ENCODE results near the gene OR5K4.
A peak's percentile ranks its signal among the peaks of the same experiment; 100 is the strongest.

The OR5K4 gene, protein sequence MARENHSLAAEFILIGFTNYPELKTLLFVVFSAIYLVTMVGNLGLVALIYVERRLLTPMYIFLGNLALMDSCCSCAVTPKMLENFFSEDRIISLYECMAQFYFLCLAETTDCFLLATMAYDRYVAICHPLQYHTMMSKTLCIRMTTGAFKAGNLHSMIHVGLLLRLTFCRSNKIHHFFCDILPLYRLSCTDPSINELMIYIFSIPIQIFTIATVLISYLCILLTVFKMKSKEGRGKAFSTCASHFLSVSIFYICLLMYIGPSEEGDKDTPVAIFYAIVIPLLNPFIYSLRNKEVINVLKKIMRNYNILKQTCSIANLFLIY

DNA sequence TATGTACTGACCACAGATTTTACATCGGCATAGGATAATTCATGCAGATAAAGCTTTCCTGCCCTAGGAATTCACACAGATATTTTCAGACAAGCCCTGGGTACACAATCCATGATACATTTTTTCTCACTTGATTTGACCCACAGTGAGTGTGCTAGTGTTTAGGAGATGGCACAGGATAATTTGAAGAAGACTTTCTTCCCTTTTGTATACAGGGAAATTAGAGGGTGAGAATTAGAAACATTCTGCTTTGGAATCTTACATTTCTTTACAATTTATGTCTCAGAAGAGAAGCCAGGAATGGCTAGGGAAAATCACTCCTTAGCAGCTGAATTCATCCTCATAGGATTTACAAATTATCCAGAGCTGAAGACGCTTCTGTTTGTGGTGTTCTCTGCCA lies at the start of gene OR5K4:
TSS of gene OR5K4 (plus strand) at position 301 of the 400 bp plus-strand sequence. CDS start at position 301, 0 bp downstream.
- DNase-seq, result no peak

DNA sequence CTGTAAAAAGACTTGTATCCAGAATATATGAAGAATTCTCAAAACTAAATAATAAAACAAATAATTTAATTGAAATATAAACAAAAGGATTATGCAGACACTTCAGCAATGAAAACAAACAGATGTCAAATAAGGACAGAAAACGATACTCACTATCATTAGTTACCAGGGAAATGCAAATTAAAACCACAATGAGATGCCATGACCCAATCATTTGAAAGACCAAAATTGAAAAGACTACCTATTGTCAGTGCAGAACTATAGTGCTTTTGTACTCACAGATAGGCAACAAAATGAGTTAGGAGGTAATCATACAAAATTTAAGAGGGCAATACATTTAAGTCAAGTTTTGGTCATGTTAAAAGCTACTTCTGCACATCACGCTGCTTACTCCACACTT lies 31.6 kb upstream of the OR5K4 start:
- DNase-seq, result no peak

DNA sequence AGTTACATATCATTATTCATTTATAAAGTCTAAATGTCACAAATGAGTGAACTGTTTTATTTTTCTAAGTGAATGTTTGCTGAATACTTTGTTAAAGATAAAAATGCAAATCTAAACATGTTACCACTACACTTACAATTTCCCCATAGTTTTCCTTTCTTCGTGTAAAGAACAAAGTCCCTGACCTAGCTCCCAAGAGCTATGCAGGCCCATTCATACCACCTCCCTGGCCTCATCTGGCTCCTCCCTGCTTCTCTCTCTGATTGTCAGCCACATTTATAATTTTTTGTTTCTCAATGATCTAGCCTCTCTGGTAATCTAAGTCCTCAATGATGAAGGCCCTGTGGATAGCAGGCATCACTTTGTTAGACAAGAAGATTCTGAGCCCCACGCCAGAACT lies 31.0 kb upstream of the OR5K4 start:
- DNase-seq, result no peak

DNA sequence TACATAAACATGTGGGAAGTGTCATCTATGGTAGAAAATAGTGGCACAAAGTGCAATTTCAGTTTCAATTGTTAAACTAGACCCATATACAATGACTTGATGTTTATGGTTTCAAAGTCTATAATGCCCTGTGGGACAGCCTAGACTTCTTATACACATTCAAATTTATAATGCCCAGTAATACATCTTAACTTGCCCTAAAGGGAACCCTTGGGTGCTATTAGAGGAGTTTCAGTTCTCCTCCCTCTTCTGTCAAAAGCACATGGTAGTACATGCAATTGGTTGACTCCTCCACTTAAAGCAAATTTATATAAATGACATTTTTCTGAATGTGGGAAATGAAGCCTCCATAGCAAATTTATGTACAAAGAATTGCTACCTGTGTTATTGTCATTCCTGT lies 30.2 kb upstream of the OR5K4 start:
- DNase-seq, result no peak

DNA sequence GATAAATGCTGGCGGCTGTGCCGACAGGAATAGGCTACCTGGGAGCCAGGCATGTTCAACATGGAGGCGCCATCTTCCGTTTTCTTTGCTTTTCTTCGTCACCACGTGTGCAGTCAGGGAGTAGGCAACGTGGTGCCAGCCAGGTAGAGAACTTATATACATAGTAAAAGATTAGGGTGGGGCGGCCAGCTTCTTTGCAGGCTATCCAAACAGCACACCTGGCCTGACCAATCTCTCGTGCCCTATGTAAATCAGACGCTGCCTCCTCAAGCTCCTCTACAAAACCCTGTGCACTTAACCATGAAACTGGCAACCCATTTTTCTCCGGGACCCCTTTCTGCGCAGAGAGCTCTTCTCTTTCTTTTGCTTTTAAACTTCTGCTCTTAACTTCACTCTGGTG lies 28.6 kb upstream of the OR5K4 start:
- no peak for DNase-seq

DNA sequence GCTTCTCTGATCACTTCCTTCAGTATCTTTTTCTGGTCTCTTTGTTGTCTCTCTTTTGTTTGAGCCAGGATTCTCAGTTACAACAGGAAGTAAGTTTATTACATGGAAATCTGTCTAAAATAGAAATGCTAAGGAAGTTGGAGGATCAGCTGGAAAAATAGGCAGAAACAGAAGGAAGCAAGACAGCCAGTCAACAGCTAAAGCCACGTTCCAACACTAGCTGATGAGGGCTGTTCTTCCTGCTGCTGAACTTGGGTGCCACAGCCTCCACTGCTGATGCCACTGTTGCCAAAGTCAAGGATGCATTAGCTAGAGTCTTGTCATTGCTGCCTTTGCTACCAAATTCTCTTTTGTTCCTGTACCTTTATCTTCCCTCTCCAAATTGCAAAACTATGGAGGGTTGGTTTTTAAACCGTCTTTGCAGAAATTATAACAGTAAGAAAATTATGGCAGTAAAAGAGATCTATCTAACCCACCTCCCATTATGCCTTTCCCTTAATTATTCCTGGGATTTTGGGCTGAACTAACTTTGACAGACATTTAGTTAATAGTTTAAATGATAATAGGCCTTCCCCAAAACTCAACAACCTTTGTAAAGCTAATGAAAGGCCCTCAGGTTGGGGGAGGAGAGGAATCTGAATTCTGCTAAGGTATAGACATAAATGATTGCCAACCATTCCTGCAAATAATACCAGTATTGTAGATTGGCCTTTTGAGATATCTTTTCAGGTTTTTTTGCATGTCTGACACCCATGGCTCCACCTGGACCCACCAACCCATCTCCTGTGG lies 27.4 kb upstream of the OR5K4 start:
- no peak for DNase-seq

DNA sequence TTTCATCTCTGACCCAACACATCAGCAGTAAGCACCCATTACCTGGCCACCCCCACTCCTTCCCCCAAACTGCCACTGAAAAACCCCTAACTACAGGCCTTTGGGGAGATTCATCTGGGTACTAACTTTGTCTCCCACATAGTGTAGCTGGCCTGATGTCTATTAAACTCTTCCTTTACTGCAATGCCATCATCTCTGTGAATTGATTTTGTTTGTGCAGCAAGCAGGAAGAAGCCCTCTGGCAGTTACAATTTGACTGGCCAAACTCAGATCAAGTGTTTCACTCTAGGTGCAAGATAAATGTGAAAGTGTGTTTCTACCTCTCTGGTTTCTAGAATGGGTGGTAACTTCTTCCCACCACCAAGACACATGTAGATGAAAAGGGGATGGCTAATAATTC lies 26.7 kb upstream of the OR5K4 start:
- DNase-seq, result no peak

DNA sequence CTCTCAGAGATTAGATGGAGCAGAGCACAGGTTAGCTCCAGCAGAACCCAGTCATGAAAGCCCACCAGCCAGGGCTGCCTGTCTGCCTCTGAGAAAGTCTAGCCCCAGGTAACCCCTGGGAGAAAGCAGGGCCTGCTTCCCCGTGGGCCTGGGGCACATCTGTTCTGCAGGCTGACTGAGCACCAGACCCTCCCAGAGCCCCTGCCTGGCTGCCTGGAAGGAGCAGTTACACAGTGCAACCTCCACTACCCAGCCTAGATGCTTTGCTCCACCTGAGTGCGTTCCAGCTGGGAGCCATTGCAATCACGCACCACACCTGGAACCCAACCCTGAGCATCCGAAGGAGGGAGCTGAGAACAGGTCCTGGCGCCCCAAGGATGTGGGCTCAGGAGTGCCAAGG lies 24.7 kb upstream of the OR5K4 start:
- no peak for DNase-seq

DNA sequence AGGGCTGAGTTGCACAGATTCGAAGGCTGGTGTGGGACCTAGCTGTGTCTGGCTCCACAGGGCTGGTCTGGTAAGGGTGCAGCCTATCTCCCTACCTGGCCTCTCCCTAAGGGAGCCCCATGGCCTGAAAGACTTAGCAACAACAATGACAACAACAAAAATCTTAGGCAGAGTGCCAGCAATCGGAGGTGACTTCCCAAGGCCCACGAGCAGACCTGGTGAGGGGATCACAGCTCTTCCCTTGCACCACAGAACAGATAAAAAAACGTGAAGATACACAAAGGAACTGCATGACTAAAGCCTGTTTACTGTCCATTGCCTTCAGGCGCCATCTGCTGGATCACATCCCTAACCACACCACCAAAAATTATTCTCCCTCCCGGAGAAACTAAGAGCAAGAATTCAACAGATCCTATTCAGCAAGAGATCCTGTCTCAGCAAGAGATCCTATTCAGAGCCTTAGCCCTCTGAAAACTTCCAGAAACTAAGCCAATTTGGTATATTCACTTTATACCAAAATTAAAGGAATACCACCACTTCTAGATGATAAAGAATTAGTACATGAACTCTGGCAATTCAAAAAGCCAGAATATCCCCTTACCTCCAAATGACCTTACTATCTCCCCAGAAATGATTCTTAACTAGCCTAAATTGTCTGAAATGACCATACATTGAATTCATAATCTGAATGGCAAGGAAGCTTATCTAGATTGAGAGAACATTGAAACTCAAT lies 24.1 kb upstream of the OR5K4 start:
- peak; percentile 26 to 55 for DNase-seq

DNA sequence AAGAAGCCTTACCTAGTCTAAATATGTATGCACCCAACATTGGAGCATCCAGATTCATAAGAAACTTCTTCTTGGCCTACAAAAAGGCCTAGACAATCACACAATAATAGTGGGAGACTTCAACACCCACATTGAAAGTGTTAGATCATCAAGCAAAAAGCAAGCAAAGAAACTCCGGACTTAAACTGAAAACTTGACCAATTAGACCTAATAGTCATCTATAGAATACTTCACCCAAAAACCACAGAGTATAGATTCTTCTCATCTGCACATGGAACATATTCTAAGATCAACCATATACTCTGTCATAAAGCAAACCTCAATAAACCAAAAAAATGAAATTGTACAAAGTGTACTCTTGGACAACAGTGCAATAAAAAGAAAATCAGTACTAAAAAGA lies 22.3 kb upstream of the OR5K4 start:
- no peak for DNase-seq

DNA sequence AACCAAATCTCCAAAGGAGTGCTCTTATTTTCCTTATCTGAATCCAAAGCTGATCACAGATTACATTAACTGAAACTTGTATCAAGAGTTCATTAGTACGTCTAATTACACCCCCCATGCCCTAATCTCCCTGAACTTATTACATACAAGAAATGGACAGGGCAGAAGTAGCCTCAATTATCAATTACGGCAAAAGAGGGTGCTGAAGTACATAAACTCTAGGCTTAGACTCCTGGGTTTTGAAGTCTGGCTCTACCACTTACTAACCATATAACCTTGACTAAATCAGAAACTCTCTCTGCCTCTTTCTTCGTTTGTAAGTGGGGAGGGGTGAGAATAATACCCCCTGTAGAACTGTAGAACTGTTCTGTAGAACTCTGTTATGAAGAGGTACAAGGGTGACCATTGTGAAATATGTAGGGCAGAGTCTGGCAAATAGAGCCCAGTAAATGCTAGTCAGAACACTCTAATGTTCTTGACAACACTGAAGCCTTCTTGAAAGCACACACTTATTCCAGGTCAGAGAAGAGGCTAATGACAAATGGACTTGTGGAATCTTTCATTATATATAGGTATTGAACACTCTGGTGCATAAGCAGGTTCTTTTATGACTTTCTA lies 19.6 kb upstream of the OR5K4 start:
- no peak for DNase-seq

DNA sequence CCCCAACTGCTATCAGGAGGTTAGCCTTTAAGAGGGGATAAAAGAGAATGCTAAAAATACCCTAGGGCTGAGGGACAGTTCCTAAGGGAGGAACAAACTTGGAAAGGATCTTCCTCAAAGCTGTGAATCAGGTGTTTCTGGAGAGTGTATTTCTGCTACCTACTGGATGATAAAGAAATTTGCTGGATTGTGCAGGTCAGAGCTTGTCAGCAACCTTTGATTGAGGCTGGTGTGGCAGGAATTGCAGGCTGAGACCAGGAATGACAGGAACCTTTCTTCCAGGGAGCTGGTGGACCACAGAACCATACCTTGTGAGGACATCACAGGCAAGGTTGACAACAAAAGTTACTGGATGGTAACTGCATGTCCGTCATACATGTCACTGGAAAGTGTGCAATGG lies 14.6 kb upstream of the OR5K4 start:
- DNase-seq, result no peak

DNA sequence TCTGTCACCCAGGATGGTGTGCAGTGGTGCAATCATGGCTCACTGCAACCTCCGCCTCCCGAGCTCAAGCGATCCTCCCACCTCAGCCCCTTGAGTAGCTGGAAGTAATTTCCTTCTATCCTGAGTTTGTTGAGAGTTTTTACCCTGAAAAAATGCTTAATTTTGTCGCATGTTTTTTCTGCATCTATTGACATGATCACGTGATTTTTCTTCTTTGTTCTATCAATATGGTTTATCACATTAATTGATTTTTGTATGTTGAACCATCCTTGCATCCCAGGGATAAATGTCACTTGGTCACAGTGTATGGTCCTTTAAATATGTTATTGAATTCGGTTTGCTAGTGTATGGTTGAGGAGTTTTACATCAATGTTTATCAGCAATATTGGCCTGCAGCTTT lies 11.9 kb upstream of the OR5K4 start:
- DNase-seq, result no peak

DNA sequence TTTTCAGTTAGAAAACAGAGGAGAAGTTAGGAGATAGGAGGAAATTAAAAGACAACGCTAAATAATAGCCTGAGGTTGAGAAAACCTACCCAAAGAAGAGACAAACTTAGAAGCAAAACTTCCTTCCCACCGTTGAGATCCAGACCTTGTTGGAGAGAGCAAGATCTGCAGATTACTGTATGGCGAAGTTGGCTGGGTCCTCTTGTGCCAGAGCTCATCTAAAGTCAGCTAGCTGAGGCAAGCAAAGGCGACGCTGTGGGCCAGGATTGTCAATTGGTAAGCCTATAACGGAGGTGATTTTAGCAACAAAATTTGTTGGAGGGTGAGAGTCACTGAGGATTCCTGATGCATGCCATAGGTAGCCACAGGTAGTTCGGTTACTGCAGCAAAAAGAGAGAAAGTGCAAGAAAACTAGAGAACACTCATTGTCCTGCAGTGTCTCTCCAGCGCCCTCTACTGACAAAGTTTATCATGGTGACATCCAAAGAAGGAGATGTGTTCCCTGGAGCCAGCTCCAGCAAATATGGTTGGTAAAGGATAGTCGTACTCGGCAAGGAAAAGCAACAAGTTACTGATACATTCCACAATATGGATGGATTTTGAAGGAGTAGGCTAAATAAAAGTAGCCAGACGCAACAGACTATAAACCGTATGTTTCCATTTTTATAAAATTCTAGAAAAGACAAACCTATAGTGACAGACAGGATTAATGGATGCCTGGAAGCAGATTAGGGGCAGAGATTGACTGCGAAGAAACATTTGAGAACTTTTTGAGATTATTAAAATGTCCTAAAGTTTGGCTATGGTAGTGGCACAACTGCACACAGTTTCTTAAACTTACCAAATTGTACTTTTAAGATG lies 9.8 kb upstream of the OR5K4 start:
- DNase-seq, result peak in 1 of 2 donors; percentile 43

DNA sequence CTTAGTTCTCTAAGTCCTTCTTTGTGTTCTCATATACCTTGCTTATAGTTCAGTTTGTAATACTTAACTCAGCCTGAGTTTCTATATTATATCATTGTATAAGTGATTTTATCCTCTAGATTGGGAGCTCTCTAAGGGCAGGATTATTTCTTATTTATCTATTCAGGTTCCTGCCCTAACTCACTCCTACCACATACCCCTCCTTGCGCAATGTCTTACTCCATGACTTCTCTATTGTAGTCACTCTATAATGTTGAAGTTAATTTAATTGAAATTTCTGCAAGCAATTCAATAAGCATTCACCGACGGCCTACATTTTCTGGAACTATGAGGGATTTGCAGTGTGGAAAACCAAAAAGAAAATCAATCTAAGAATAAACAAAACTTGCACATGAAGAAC lies 3.6 kb upstream of the OR5K4 start:
- no peak for DNase-seq

DNA sequence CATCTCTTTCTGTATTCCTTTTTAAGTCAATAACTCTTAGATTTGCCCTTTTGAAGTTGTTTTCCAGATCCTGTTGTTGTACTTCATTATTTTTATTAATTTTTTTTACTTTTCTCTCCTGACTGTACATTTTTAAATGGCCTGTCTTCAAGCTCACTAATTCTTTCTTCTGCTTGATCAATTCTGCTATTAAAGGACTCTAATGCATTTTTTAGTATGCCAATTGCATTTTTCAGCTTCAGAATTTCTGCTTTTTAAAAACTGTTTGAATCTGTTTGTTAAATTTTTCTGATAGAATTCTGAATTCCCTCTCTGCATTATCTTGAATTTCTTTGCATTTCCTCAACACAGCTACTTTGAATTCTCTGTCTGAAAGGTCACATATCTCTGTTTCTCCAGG lies 5.6 kb downstream of the OR5K4 start:
- no peak for DNase-seq

DNA sequence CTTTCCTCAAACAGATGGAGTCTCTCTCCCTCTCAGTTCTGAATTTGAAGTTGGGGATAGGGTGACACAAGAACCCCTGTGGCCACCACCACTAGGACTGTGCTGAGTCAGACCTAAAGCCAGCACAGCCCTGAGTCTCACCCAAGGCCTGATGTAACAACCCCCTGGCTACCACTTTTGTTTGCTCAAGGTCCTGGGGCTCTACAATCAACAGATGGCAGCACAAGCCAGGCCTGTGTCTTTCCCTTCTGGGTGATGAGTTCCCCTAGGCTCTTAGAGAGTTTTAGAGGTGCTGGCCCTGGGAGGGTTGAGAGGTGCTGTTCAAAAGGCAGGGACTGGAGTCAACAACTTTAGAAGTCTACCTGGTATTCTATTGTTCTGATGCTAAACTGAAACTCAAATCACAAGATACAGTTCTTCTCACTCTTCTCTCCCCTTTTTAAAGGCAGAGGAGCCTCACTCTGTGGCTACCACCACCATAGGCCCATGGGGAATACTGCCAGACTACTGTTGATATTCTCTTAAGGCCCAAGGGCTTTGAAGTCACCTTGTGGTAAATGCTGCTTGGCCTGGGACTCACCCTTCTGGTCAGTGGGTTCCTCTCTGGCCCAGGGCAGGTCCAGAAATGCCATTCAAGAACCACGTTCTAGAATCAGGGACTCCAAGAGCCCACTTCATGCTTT lies 6.5 kb downstream of the OR5K4 start:
- peak in 1 of 2 donors; percentile 6 for DNase-seq

DNA sequence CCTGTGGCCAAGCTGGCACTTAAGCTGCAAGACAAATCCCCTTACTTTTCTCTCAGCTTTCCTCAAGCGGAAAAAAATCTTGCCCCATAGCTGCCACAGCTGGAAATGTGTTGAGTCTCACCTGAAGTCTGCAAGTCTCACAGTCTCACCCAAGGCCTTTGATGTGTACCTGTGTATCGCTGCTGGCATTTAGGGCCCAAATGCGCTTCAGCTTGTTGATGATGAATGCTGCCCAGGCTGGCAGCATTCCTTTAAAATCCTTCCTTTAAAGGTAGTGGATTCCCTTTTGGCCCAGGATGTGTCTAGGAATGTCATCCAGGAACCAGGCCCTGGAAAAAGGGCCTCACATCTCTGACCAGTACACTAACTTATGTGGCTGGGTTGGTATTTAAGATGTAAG lies 7.0 kb downstream of the OR5K4 start:
- DNase-seq, result no peak

DNA sequence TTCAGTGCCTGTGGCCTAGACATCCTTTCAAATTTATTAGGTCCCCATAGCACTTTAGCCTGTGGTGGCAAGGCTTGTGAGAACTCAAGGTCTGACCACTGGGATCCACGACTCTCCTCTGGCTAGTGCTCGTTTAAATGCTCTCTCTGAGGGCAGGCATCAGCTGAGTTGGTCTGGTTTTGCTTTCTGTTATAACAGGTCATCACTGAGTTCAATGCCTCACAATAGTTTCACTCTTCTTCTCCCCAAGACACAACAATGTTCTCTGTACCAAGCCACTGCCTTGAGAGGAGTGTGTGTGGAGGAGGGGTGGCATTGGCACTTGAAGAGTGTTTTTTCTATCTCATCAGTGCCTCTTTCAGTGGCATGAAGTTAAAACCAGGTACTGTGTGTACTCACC lies 7.6 kb downstream of the OR5K4 start:
- no peak for DNase-seq

DNA sequence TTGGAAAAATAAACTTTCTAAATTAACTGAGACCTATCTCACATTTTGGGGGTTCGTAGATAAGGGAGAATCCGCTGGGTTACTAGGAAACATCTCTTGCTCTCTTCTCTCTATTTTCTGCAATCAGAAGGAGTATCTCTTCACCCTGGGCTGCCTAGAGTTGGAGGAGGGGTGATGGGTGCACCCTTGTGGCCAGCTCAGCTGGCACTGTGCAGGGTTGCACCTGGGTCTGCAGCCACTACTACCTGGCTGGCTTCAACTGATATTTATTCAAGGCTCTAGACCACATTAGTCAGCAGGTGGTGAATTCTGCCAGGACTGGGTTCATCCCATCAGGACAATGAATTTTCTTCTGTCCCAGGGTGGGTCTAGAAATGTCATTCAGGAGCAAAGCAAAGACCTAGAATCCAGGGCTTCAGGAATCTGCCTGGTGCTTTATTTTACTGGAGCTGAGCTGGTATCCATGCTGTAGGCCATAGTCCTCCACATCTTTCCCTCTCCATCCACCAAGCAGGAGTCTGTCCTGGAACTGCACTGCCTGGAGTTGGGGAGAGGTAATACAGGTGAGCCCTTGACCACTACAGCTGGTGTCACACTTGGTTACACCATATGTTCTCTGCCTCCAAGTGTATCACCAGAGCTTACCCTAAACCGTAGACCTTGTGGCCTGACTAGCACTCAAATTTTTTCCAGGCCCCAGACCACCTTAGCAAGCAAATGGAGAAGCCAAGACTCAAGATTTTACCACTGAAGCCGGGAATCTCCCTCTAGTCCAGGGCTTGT lies 14.0 kb downstream of the OR5K4 start:
- DNase-seq, result no peak

DNA sequence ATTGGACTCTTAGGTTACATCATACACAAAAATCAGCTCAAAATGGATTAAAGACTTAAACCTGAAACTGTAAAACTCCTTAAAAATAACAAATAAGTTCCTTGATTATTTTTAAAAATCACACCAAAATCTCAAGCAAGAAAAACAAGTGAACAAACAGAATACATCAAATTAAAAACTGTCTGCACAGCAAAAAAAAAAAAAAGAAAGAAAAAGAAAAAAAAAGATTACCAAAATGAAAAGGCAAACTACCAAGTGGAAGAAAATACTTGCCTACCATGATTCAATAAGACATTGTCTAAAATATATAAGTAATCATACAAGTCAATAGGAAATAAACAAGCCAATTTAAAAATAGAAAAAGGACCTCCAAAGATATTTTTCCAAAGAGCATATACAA lies 17.5 kb downstream of the OR5K4 start:
- DNase-seq, result no peak
